SK-N-SH (cell line): ENCODE measurements around the gene ALAS1.

Experiments
- CTCF ChIP-seq: fragments of 200-600 bp; sonication (generic); IDR thresholded peaks from 2 replicates; pipeline ENCODE4 v1.6.1; 2017; ENCODE audit warnings: antibody characterized with exemption, mild to moderate bottlenecking, moderate library complexity
- ELF1 ChIP-seq: IDR thresholded peaks from 2 replicates; pipeline ENCODE4 v1.4.0; 2012
- EZH2phosphoT487 ChIP-seq: fragments of 200-600 bp; sonication (generic); IDR thresholded peaks from 2 replicates; pipeline ENCODE4 v1.6.1; 2017; ENCODE audit warnings: low read depth, mixed run types, mild to moderate bottlenecking, antibody characterized with exemption, moderate library complexity, borderline replicate concordance
- GABPA ChIP-seq: IDR thresholded peaks from 2 replicates; pipeline ENCODE4 v1.4.0; 2012; ENCODE audit warnings: low read depth, mild to moderate bottlenecking
- JUND ChIP-seq: IDR thresholded peaks from 2 replicates; pipeline ENCODE4 v1.4.0; 2012
- MAX ChIP-seq: IDR thresholded peaks from 2 replicates; pipeline ENCODE4 v1.4.0; 2012; ENCODE audit warnings: low read depth
- MXI1 ChIP-seq: IDR thresholded peaks from 2 replicates; pipeline ENCODE4 v1.6.1; 2012; ENCODE audit warnings: mild to moderate bottlenecking, low read depth, low read length, improper control_type of control experiment

DNA sequence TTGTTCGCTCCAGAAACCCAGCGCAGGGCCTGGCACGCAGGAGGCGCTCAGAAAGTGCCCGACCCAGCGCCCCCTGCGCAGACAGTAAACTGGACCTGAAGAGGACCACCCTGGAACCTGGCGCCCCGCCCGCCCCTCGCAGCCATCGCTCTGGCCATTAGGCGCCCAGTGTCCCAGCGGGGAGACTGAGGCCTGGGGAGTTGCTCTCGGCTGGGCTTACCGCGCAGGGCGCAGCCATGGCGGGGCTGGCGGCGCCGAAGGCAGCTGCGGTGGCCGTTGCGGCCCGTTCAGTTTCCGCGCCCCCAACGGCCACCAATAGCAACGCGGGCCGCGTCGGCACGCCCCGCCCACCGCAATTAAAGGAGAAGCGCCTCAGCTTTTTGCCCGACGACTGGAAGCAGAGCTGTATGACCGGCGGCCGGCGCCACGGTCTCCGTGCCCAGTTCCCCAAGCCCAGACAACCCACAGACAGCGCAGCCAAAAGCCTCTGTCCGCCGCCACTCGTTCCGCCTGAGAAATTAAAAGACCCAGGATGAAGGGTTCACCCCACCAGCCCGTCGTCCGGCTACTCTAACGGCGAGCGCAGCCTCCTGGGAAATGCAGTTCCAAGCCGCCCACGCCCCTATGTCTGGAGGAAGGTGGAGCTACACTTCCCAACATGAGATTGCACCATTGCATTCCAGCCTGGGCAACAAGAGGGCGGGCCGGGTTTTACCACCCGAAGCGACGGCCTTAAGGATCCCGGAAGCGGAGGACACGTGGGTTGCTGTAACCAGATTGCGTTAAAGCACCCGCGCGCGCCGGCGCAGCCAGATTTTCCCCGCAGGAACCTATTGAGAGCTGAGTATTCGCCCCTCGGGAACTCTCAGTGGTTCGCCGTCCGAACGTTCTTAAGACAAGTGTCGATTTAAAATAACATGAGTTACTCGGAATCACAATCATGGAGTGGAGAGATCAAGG, 43.5 kb upstream of the ALAS1 start, which contains the start of gene POC1A:
- peak; percentile 60; the same call in 1 of the 2 replicates for TF ChIP-seq GABPA
- no peak for TF ChIP-seq CTCF
- TF ChIP-seq MAX = peak; percentile 96
- peak; percentile 93 for TF ChIP-seq MXI1
- no peak for TF ChIP-seq JUND
- TF ChIP-seq EZH2phosphoT487 = no peak
- peak; percentile 91 for TF ChIP-seq ELF1
